Activated CD4-positive, CD25-positive, alpha-beta regulatory T cell treated with anti-CD3 and anti-CD28 coated beads, Interleukin-2, amount 50 U/mL, for 72 hours (primary cell): ENCODE data around the gene GPT2.
"Not testable (repeated sequence)": the region's sequence is repeated elsewhere in the genome, so short reads cannot be mapped to it uniquely, and the experiment has no call there.

ENCODE experiments used
- DNase-seq: peaks from one replicate; pipeline ENCODE4 v3.0.0; 2021

GPT2 gene

DNA sequence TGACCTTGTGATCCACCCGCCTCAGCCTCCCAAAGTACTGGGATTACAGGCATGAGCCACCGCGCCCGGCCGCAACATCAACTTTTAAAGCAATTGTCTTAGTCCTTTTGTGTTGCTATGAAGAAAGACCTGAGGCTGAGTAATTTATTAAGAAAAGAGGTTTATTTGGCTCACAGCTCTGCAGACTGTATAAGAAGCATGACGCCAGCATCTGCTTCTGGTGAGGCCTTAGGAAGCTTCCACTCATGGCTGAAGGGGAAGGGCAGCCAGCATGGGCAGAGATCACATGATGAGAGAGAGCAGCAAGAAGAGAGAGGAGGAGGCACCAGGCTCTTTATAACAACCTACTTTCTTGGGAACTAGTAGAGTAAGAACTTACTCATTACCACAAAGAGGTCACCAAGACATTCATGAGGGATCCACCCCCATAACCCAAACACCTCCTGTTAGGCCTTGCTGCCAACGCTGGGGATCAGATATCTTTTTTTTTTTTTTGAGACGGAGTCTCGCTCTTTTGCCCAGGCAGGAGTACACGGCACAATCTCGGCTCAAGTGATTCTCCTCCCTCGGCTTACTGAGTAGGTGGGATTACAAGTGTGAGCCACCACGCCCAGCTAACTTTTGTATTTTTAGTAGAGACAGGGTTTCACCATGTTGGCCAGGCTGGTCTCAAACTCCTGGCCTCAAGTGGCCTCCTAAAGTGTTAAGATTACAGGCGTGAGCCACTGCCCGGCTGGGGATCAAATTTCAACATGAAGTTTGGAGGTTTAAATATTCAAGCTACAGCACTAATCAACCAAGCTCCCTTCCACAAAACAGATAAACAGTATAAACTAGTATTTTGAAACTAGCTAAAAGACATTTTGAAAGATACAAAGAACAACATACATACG, 21.4 kb upstream of the GPT2 start:
- DNase-seq = no peak

DNA sequence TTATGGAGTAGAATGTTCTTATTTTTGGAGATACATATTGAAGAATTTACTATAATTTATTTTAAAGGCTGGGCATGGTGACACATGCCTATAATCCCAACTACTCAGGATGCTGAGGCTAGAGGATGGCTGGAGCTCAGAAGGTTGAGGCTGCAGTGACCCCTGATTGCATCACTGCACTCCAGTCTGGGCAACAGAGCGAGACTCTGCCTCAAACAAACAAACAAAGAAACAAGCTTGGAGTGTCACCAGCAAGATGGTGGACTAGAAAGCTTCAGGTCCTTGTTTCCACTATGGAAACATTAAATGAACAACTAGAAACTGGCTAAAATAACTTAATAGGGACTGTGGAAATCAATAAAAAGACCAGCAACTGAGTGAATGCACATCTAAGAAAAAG, 17.9 kb upstream of the GPT2 start:
- DNase-seq = no peak

DNA sequence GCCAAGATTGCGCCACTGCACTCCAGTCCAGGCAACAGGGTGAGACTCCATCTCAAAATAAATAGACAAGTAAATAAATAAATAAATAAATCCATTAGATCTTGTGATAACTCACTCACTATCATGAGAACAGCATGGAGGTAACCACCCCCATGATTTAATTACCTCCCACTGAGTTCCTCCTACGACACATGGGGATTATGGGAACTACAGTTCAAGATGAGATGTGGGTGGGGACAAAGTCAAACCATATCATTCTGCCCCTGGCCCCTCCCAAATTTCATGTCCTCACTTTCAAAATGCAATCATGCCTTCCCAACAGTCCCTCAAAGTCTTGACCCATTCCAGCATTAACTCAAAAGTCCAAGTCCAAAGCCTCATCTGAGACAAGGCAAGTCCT, 16.7 kb upstream of the GPT2 start:
- DNase-seq = not testable (repeated sequence)

DNA sequence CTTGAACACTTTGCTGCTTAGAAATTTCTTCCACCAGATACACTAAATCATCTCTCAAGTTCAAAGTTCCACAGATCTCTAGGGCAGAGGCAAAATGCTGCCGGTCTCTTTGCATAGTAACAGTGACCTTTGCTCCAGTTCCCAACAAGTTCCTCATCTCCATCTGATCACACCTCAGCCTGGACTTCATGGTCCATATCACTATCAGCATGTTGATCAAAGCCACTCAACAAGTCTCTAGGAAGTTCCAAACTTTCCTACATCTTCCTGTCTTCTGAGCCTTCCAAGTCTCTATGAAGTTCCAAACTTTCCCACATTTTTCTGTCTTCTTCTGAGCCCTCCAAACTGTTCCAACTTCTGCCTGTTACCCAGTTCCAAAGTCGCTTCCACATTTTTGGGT, 15.3 kb upstream of the GPT2 start:
- not testable (repeated sequence) for DNase-seq

DNA sequence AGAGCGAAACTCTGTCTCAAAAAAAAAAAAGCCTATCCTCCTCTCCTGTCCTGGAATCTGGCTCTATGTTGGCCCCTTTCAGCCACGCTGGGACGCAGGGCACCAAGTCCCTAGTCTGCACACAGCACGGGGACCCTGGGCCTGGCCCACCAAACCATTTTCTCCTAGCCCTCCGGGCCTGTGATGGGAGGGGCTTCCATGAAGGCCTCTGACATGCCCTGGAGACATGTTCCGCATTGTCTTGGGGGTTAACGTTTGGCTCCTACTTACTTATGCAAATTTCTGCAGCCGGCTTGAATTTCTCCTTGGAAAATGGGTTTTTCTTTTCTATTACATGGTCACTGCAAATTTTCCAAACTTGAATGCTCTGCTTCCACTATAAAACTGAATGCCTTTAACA, 12.6 kb upstream of the GPT2 start:
- DNase-seq = no peak

DNA sequence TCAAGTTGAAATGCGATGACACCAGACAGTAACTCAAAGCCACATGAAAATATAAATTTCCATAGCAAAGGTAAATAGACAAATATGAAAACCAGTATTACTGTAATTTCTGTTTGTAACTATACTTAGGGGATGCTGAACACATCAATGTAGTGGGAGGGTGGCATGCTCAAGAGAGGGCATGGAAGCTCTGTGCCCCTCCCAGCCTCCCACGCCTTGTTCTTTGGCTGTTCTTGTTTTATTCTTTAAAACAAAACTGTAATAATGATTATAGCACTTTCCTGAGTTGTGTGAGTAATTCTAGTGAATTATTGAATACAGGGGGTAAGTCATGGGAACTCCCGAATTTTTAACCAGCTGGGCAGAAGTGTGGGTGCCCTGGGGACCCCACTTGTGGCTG, 11.0 kb upstream of the GPT2 start:
- no peak for DNase-seq

DNA sequence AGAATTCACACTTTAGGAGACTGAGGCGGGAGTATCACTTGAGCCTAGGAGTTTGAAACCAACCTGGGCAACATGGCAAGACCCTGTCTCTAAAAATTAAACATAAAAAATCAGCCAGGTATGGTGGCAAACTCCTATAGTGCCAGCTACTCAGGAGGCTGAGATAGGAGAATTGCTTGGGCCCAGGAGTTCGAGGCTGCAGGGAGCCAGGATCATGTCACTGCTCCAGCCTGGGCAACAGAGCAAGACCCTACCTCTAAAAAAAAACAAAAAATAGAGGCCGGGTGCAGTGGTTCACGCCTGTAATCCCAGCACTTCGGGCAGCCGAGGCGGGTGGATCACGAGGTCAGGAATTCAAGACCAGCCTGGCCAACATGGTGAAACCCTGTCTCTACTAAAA, 8.9 kb upstream of the GPT2 start:
- no peak for DNase-seq

DNA sequence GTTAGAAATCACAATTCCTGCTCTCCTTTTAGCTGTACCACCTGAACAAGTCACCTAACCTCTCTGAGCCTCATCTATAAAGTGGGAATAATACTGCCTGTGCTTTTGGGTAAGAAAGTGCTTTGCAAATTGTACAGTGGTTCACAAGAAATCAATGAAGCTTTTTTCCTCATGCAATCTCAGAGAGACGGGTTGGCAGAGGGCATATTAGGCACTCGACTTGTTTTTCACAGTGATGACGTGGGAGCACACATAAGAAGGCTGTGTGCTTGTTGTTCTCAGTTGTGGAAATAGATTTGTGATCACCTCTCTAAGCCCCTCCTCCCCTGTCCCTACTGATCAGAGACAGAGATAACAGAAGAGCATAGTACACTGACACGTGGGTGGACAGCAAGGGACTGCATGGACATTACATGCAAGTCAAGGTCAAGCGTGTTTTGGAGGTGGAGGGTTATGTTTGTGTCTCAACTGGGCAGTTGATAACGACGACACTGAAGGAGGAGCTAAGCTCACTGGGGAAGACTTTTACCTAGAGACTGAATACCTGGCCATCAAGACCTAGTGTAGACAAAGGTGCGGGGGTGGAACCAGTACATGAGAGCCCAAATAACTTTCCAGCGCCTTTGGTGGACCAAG, 1.7 kb upstream of the GPT2 start:
- no peak for DNase-seq

DNA sequence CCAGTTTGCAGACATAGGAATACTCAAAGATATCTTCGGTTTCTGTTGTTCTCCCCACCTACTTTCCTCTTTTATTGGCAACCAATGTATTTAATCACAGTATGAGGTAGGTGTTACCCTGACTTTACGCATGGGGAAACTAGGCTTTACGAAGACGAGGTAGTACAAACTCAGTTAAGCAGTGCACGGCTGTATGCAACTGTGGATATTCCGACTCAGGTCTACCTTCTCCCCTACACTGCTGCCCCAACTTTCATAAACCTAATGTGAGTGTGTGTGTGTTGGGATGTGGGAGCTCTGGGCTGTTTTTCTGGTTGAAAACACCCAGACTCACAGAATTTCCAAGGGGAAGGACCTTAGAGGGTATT, 1.2 kb upstream of the GPT2 start:
- no peak for DNase-seq

DNA sequence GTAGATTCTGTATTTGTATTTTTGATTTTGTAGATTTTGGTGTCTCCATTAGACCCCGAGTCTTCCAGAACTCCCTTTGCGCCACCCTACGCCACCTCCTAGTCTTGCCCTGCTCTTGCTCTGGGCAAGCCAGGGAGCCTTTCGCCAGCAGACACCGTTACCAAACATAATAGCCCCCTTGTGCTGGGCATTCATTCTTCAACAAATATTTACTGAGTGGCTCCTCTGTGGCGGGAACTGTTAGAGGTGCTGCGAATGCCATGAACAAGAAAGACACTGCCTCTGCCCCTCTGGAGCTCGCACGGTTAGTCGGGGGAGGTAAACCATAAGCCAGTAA, 841 bp upstream of the GPT2 start:
- DNase-seq = no peak

DNA sequence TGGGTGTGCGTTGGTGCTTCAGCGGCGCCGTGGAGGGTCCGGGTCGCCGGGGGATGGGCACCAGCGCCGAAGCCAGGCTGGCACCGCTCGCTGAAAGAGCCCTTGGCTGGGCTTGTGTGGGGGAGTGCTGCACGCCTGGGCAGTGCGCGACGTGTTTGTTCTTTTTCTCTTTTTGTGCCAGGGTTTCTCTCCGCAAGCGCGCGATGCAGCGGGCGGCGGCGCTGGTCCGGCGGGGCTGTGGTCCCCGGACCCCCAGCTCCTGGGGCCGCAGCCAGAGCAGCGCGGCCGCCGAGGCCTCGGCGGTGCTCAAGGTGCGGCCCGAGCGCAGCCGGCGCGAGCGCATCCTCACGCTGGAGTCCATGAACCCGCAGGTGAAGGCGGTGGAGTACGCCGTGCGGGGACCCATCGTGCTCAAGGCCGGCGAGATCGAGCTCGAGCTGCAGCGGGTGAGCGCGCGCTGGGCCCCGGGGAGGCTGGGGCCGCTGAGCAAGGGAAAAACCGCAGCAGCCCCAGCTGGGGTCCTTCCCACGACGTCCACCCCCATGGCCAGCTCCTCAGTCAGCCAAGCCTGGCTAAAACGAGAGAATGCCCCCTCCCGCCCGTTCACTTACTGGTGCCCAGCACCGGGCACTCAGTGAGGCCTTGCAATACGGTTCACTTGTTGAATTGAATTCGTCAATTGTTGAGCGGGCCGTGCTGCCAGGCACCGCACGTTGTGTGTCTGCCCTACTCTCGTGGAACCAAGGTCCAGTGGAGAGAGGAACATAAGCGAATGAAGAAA, 541 bp downstream of the GPT2 start:
- no peak for DNase-seq

DNA sequence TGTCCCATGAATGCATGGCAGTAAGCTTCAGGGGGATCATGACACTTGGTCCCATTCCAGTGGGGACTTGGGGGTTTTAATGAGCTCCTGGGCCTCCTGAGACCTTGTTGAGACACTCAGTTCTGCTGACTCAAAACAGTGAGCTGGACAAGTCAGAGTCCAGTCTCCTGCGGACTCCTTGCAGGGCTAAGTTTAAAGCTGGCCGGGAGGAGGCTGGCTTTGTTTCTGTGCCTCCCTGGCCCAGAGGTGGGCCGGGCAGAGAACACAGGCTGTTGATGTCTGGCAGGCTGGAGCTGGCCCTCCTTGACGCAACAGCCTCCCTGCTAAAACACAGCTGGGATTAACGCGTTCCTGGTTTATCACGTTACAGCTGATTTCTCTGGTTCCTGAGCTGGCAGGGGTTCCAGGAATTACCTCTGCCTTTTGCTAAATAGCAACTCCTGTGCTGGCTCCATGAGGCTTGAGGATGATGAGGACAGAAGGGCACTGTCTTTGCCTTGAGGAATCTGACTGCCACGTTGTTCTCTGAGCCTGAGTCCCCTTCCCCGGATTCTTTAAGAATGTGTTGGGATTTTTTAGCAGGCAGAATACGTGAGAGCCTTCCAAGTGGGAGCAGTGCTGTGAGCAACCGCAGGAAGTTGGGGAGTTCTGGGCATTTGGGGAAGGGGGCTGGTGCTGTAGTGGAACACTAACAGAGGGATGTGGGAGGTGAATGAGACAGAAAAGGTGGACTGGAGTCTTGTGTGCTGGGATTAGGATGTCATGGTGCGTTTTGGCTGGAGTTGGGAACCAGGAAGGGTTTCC, 2.0 kb downstream of the GPT2 start:
- no peak for DNase-seq

DNA sequence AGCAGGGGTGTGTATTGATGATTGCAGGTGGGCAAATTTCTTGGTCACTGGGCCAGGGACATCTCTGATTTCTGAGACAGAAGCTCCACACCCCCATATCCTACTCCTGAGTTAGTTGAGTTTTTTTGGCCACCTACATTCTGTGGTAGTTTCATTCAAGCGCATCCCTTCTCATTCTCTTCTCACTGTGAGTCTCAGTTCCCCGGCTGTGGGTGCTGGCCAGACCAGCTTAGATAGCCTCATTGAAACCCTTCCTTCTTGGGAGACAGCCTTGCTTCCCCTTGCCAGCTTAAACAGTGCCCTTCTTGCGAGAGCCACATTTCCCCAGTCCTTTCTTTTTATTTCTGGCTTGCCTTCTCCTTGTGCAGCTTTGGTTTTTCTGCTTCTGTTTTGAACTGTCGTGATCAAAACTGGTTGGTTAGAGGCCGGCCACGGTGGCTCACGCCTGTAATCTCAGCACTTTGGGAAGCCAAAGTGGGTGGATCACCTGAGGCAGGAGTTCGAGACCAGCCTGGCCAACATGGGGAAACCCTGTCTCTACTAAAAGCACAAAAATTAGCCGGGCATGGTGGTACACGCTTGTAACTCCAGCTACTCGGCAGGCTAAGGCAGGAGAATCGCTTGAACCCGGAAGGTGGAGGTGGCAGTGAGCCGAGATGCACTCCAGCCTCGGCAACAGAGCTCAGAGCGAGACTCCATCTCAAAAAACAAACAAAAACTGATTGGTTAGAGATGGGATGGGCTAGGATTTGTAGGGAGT, 2.8 kb downstream of the GPT2 start:
- no peak for DNase-seq

DNA sequence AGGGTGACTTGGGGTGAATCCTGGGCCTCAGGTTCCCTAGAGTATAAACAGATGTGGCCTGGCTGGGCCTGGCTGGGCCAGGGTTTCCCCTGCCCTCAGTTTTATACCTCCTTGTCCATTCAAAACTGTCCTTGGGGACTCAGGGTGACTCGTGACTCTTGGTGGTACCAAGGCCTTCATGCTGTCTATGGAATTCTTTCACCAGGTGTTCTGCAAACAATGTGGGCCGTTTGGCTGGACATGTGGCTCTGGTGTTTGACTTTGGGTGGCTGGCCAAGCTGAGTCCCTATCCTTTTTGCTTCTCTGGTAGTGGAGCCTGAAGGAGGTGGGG, 3.3 kb downstream of the GPT2 start:
- no peak for DNase-seq

DNA sequence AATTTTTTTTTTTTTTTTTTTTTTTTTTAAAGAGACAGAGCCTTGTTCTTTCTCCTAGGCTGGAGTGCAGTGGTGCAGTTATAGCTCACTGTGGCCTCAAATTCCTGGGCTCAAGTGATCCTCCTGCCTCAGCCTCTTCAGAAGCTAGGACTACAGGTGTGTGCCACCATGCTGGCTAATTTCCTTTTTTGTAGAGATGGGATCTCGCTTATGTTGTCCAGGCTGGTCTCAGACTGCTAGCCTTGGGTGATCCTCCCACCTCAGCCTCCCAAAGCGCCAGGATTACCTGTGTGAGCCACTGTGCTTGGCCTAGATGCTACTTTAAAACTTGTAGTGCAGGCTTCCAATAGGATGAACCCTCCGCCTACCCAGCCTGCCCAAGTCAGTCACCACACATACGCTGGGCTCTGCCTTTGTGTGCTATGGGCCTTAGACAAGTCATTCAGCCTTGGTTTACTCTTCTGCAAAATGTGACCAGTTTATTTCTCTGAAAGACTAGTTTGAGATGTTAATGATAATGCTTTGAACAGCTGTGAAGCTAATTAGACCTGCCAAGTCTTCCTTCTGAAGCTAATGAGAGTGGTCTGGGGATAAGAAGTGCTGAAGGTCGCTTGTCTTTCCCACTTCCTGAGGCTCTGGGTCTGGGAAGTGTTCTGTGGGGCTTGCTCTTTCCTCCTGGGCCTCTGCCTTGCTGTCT, 5.2 kb downstream of the GPT2 start:
- no peak for DNase-seq

DNA sequence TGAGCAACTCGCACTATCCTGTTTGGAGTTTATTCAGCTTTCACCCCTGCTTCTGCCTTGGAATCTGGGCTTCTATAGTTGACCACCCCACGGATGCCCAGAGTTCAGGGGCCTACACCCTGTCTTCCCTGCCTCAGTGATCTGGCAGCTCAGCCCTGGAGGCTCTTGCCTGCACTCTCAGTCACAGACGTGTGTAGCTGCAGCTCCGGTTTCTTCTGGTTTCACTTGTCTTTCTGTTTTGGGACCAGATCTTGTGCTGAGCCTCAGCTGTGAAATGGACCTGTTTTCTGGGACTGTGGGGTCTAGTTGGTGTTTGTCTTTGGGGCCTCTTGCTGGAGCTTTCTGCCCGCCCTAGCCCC, 5.8 kb downstream of the GPT2 start:
- no peak for DNase-seq

DNA sequence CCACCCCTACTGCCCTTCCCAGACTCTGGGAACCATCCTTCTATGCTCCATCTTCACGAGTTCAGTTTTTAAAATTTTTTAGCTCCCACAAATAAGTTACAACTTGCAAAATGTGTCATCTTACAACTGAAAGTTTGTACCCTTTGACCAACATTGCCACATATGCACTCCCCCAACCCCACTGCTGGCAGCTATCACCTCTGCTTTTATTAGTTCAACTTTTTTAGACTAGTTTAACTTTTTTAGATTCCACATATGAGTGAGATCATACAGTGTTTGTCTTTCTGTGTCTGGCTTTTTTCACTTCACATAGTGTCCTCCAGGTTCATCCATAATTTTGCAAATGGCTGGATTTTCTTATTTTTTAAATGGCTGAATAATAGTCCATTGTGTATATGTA, 7.7 kb downstream of the GPT2 start:
- DNase-seq = no peak

DNA sequence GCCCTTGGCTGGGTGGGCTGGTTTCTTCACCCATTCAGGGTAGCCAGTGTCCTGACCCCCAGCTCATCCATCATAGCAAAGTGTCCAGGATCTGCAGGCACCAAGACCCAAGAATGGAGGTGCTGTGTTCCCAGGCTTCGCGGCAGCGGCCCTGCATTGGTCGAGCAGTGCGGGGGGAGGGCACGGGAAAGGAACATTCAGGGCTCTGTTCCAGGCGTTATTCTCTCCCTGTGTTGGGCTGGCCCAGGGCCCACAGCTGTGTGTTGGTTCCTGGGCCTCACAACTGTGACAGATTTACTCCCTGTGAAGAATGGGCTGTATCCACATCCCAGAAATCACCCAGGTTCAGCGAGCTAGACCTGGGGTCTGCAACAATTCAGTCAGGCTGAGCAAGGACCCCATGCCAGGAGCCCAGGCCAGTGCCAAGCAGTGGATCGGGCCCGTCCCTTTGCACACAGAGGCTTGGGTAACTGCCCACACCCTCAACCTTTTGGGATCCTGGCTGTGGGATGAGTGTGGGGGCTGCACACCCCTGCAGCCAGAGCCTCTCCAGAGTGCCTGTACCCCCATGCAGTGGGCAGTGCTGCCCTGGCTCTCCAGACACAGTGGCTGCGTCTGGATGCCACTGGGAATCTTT, 10.0 kb downstream of the GPT2 start:
- no peak for DNase-seq

DNA sequence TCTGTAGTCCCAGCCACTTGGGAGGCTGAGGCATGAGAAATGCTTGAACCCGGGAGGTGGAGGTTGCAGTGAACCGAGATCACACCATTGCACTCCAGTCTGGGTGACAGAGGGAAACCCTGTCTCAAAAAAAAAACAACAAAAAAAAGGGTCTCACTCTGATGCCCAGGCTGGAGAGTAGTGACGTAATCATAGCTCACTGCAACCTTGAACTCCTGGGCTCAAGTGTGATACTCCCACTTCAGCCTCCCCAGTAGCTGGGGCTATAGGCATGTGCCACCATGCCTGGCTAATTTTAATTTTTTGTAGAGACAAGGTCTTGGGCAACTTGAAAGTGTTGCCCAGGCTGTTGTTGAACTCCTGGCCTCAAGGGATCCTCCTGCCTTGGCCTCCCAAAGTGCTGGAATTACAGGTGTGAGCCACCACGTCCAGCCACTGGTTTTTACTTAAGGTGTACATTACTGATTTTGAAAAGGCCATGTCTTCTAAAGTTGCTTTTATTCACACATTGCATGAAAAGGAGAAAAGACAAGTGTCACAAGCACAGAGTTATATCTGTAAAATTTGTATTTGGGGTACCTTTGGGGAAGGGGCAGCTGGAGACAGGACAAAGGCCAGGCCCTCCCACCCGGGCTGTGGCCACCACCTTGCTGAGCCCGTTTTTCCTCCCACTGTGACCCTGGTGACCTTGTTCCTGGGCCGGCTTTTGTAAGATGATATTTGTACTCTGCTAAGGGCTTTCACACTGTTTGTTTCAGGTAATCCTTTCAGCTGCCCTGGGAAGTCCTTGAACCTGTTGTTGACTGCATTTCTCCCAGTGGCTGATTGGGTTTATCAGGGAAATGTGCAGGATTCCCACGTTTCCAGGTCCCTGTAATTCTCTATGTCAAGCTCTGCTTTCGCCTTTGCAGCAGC, 11.5 kb downstream of the GPT2 start:
- no peak for DNase-seq

DNA sequence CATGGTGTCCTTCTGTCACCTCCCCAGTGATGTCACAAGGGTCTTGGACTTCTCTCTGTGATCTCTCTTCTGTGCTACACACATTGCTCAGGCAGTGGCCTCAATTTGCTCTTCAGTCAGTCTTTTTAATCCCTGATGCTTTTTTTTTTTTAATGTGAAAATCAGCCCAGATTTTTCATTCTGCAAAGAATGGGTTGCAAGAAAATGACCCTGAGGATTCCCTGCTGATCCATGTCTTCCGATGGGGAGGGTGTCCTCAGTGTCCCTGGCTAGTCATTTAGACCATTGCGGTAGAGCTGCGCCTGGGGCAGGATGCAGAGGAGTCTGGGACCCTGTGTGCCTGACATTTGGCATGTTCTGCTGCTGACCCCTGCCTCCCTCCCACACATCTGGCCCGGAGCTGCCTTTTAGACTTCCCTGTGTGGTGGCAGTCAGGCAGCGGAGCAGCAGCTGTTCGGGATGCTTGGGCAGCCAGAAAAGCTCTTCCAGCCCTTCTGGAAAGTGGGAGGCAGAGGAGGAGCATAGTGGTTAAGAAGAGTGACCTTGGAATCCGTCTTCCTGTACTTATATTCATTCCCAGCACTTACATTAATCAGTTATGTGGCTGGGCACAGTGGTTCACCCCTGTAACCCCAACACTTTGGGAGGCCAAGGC, 12.3 kb downstream of the GPT2 start:
- no peak for DNase-seq
